HCT116 (cell line): ENCODE measurements around the gene UMODL1.

Source experiments
- CBX3 ChIP-seq: IDR thresholded peaks from 2 replicates; pipeline ENCODE4 v1.6.1; 2012; ENCODE audit warnings: low read depth
- CEBPB ChIP-seq: IDR thresholded peaks from 2 replicates; pipeline ENCODE4 v1.6.1; 2012; ENCODE audit warnings: low read depth
- EZH2 ChIP-seq: fragments of 200-600 bp; sonication (generic); IDR thresholded peaks from 2 replicates; pipeline ENCODE4 v1.6.1; 2017; ENCODE audit warnings: antibody characterized with exemption, mixed run types
- POLR2A ChIP-seq: IDR thresholded peaks from 2 replicates; pipeline ENCODE4 v1.7.0; 2011; ENCODE audit warnings: borderline replicate concordance; ENCODE audit not compliant: insufficient read depth, insufficient read length; ENCODE audit errors: extremely low read depth
- POLR2AphosphoS5 ChIP-seq: IDR thresholded peaks from 2 replicates; pipeline ENCODE4 v1.6.1; 2011; ENCODE audit warnings: mild to moderate bottlenecking, low read depth, low read length, moderate library complexity
- SRF ChIP-seq: IDR thresholded peaks from 2 replicates; pipeline ENCODE4 v1.6.1; 2012; ENCODE audit warnings: low read depth
- TCF7L2 ChIP-seq: IDR thresholded peaks from 2 replicates; pipeline ENCODE4 v1.7.0; 2011; ENCODE audit warnings: borderline replicate concordance, inconsistent platforms; ENCODE audit not compliant: insufficient read depth, insufficient read length; ENCODE audit errors: extremely low read depth
- YY1 ChIP-seq: IDR thresholded peaks from 2 replicates; pipeline ENCODE4 v1.6.1; 2011; ENCODE audit warnings: low read length, low read depth, moderate library complexity, mild to moderate bottlenecking; ENCODE audit not compliant: insufficient replicate concordance; ENCODE audit errors: extremely low read depth
- ZFX ChIP-seq: fragments of 450-650 bp; IDR thresholded peaks from 2 replicates; pipeline ENCODE4 v1.6.1; 2017
- TF ChIP-seq, protein P1 (sequence below), 3 experiments: fragments of 200-600 bp in 1 of 3; sonication (generic) in 1 of 3; IDR thresholded peaks in 2 of 3; conservative IDR thresholded peaks in 1 of 3; 2 replicates each; pipeline ENCODE4 v1.5.1; 2012 to 2017; ENCODE audit warnings: low read depth in 2 of 3, low read length in 2 of 3, antibody characterized with exemption in 1 of 3, borderline replicate concordance in 1 of 3, control low read depth in 1 of 3, mild to moderate bottlenecking in 1 of 3, mixed read lengths in 1 of 3, mixed run types in 1 of 3, moderate library complexity in 1 of 3; ENCODE audit not compliant: insufficient read depth in 1 of 3
- TF ChIP-seq, protein P2 (sequence below): IDR thresholded peaks from 2 replicates; pipeline ENCODE4 v1.6.1; 2012; ENCODE audit warnings: low read depth

DNA sequence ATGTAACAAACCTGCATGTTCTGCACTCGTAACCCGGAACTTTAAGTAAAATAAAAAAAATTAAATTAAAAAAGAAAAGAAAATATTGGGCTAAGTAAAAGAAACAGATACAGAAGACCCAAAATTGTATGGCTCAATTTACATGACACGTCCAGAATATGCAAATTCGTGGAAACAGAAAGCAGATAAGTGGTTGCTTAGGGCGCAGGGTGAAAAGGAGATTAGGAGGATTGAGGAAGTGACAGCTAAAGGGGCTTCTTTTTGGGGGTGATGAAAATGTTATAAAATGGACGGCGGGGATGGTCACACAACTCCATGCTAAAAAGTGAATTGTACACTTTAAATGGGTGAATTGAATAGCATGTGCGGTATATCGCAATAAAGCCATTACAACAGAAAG is 33.6 kb upstream of the UMODL1 start:
- TF ChIP-seq, protein P1, sequence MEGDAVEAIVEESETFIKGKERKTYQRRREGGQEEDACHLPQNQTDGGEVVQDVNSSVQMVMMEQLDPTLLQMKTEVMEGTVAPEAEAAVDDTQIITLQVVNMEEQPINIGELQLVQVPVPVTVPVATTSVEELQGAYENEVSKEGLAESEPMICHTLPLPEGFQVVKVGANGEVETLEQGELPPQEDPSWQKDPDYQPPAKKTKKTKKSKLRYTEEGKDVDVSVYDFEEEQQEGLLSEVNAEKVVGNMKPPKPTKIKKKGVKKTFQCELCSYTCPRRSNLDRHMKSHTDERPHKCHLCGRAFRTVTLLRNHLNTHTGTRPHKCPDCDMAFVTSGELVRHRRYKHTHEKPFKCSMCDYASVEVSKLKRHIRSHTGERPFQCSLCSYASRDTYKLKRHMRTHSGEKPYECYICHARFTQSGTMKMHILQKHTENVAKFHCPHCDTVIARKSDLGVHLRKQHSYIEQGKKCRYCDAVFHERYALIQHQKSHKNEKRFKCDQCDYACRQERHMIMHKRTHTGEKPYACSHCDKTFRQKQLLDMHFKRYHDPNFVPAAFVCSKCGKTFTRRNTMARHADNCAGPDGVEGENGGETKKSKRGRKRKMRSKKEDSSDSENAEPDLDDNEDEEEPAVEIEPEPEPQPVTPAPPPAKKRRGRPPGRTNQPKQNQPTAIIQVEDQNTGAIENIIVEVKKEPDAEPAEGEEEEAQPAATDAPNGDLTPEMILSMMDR (IDR thresholded peaks at IDR 0.05 in 2 of 3, conservative IDR thresholded peaks at IDR 0.05 in 1 of 3; ENCODE audit: borderline replicate concordance in 1 of 3, insufficient read depth in 1 of 3, low read depth in 2 of 3, low read length in 2 of 3): no peak
- TF ChIP-seq POLR2AphosphoS5: no peak
- TF ChIP-seq, protein P2, sequence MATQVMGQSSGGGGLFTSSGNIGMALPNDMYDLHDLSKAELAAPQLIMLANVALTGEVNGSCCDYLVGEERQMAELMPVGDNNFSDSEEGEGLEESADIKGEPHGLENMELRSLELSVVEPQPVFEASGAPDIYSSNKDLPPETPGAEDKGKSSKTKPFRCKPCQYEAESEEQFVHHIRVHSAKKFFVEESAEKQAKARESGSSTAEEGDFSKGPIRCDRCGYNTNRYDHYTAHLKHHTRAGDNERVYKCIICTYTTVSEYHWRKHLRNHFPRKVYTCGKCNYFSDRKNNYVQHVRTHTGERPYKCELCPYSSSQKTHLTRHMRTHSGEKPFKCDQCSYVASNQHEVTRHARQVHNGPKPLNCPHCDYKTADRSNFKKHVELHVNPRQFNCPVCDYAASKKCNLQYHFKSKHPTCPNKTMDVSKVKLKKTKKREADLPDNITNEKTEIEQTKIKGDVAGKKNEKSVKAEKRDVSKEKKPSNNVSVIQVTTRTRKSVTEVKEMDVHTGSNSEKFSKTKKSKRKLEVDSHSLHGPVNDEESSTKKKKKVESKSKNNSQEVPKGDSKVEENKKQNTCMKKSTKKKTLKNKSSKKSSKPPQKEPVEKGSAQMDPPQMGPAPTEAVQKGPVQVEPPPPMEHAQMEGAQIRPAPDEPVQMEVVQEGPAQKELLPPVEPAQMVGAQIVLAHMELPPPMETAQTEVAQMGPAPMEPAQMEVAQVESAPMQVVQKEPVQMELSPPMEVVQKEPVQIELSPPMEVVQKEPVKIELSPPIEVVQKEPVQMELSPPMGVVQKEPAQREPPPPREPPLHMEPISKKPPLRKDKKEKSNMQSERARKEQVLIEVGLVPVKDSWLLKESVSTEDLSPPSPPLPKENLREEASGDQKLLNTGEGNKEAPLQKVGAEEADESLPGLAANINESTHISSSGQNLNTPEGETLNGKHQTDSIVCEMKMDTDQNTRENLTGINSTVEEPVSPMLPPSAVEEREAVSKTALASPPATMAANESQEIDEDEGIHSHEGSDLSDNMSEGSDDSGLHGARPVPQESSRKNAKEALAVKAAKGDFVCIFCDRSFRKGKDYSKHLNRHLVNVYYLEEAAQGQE: no peak
- no peak for TF ChIP-seq CEBPB
- TF ChIP-seq SRF: no peak
- TF ChIP-seq YY1: no peak
- no peak for TF ChIP-seq ZFX
- no peak for TF ChIP-seq EZH2
- TF ChIP-seq CBX3: no peak
- no peak for TF ChIP-seq POLR2A
- no peak for TF ChIP-seq TCF7L2
